HG03521 (cell line): ENCODE measurements around the gene ELANE.

Experiments
- ATAC-seq: cut with Tn5 transposase; IDR thresholded peaks from one replicate; pipeline ENCODE4 v1.9.1; 2021; ENCODE audit warnings: mild to moderate bottlenecking, moderate library complexity; ENCODE audit not compliant: unreplicated experiment

ELANE gene

DNA sequence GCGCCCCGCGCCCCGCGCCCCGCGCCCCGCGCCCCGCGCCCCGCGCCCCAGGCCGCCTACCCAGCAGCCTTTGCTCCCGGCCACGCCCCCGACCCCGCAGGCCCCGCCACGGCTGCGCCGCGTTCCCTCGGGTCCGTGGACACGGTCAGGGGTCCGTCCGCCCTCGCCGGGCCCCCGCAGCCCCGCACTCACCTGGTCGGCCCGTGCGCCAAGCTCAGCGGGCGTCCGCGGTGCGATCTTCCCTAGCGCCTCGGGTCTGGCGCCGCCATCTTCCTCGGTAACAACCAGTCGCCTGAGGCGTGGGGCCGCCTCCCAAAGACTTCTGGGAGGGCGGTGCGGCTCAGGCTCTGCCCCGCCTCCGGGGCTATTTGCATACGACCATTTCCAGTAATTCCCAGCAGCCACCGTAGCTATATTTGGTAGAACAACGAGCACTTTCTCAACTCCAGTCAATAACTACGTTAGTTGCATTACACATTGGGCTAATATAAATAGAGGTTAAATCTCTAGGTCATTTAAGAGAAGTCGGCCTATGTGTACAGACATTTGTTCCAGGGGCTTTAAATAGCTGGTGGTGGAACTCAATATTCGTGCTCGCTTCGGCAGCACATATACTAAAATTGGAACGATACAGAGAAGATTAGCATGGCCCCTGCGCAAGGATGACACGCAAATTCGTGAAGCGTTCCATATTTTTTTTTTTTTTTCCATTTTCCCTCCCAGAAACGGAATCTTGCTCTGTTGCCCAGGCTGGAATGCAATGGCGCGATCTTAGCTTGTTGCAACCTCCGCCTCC is 41.0 kb downstream of the ELANE start, which contains the start of the genes MED16 and RNU6-9:
TSS of gene MED16 (minus strand) at position 294 of the 796 bp plus-strand sequence. CDS start 2,056 bp downstream, outside the sequence.
TSS of gene RNU6-9 (plus strand) at position 591 of the 796 bp plus-strand sequence.
- peak; percentile 81 for ATAC-seq

DNA sequence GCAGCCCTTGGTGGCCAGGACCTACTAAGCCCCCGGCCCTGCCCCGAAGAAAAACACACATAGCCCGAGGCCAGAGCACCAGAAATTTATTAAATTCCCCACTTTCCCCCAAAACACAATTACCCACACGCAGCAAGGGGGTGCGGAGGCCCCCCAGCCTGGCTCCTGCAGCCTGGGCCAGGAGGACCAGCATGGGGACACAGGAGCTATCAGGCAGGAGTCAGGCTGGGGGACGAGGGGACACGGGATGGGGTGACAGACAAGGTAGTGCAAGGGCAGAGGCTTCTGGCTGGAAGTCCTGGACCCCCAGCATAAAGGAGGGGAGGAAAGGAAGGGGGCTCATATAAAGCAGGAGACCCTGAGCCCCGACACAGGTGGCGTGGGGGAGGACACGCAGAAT is 44.3 kb downstream of the ELANE start:
- ATAC-seq, result no peak

GRCh38 chr19:896999-897398 is 44.9 kb downstream of the ELANE start:
- no peak for ATAC-seq

- no peak for ATAC-seq
These were observed 45.4 kb downstream of the ELANE start for GRCh38 chr19:897442-898039.

DNA sequence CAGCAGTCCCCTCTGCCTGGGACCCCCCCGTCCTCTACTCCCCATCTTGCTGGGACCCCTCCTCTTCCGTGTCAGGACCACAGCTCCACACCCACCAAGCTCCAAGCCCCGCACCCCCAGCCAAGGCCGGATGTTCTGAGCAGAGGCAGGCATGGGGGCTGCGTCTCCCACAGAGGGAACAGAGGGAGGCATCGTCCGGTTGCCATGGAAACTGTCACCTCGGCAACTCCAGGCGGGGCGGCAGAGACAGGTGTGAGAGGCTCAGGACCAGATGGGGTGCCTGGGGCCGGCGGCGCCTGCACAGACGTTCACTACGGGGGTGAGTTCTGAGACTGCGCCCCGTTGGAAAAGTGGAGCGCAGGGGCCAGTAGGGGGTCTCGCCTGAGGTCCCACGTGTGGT is 46.6 kb downstream of the ELANE start:
- no peak for ATAC-seq

DNA sequence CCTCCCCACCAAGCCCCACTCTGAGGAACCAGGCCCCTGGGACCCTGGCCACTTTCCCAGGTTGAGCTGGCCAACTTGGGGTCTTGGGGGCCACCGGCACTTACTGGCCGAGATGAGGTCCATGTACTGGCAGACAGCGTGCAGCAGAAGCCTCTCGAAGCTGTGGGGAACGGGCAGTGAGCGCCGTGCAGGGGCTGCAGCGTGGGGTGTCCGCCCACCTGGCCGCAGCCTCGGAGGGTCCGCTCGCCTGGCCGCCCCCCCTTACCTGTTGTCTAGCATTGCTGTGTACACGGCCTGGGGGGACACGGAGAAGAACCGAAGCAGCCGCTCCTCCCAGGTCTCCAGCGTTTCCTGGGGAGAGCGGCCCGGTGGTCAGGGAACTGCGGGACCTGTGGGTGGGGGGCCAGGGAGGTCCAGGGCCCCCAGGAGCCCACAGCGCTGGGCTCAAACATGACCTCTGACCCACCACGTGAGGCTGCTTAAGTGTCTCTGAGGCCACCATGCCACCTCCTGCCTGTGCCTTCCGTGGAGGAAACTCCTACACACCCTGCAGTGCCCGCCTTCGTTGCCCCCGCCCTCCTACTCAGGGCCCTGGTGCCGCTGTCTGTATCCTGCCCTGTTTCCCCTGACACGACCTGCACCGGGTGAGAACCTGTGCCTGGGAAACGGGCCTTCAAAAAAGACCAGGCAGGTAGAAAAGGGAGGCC is 47.4 kb downstream of the ELANE start:
- no peak for ATAC-seq

- ATAC-seq, result no peak
These were observed 47.9 kb downstream of the ELANE start for GRCh38 chr19:900043-900301.

DNA sequence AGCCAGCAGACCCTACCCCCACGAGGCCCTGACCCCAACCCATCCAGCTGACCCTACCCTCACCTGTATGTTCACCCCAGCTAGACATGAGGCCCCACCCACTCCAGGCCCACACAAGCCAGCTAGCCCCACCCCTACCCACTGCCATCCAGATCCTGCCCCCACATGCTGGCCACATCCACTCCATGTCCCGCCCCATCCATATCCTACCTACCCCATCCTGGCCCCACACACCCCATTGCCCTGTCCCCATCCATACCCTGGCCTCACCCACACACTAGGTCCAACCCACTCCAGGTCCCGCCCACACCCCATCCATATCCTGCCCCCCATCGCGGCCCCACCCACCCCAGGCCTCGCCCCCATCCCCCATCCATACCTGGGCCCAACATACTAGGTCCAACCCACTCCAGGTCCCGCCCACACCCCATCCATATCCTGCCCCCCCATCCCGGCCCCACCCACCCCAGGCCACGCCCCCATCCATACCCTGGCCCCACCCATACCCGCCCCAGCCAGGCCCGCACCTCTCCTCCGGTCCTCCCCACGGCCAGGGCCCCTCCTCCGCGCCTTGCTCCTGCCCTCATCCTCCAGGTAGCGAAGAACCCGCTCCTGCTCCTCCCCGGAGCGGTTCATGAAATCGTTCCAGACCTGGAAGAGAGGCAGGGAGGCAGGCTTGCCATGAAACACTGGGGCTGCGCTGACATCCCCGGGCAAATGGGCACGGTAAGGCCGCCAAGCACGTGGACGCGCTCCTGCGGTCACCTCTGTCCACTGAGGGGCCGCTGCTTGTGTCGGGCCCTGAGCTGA is 48.4 kb downstream of the ELANE start:
- ATAC-seq, result no peak

DNA sequence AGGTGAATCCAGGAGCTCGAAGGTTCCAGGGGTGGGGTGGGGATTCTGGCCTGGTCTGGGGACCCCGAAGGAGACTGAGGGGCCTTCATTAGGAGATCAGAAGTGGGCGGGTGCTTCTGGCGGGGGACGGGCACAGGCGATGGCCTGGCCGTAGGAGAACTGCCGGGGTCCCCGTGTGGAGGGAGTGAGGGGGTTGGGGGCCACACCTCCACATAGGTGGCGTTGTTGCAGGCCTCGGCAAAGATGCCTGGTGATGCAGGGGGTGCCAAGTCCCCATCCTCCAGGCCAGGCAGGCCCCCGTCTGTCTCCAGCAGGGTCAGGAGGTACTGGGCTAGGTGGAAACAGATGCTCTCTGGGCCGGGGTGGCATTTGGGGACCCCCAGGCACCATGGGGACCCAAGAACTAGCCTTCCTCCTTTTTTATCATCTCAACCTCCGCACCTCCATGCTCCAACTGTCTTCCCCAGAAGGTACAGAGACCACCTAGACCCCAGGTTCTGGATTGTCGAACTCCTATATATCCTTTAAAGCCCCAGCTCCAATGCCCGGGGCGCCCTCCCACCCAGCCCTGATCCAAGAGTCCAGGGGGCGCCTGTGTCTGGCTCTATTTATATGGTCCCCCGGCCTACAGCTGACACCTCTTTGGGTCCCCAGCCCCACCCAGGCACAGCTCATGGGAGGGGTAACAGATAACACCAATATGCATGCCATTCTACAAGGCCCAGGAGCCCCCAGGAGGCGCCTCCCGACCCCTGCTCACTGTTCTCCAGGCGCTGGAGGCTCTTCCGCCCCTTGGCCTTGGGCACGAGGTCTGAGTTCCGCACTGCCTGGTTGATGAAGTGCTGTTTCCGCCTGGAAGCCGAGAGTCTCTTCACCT is 49.4 kb downstream of the ELANE start:
- ATAC-seq, result no peak

- ATAC-seq, result no peak
These were observed 49.9 kb downstream of the ELANE start for GRCh38 chr19:902093-902370.

GRCh38 chr19:902446-903226 is 50.5 kb downstream of the ELANE start:
- no peak for ATAC-seq

DNA sequence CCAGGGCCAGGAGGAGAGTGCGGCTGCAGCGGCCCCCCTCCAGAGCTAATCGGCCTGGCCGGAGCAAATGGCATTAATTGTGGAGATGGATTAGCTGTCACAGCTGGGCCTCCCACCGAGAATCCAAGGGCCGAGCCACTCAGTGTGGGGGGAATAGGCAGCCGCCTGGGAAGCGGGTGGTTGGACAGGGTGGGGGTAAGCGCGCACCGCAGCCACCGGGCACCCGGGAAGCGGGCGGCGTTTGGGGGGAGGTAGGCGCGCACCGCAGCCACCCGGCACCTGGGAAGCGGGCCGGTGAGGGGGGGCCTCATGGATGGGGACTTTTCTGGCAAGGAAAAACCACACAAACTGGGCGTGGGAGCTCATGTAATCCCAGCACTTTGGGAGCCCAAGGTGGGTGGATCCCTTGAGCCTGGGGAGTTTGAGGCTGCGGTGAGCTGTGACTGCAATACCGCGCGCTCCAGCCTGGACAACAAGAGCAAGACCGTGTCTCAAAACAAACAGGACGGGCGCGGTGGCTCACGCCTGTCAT is 51.2 kb downstream of the ELANE start:
- no peak for ATAC-seq

DNA sequence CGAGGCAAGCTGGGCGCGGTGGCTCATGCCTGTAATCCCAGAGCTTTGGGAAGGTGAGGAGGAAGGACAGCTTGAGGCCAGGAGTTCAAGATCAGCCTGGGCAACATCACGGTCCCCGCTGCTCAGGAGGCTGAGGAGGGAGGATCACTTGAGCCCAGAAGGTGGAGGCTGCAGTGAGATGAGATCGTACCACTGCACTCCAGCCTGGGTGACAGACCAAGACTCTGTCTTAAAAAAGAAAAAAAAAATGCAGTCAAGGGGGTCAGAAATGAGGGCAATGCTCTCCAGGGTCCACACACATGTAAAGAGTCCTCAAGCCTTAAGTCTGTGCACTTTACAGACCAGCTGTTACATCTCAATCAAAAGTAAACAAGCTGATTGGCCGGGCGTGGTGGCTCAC is 52.4 kb downstream of the ELANE start:
- no peak for ATAC-seq
